ENCODE results near the gene DMKN.

Gene DMKN

GRCh38 chr19:35513628-35514281 is at the start of gene DMKN:
TSS of gene DMKN (minus strand) at chr19:35513649. CDS start at chr19:35513475, 174 bp downstream.
- no peak for DNase-seq

- DNase-seq: no peak
Measured at GRCh38 chr19:35562776-35563175, 49.3 kb upstream of the DMKN start.

GRCh38 chr19:35562336-35562735 is 48.9 kb upstream of the DMKN start:
- no peak for DNase-seq

GRCh38 chr19:35561436-35561835 is 48.0 kb upstream of the DMKN start:
- DNase-seq: no peak

GRCh38 chr19:35560677-35561076 is 47.2 kb upstream of the DMKN start:
- no peak for DNase-seq

GRCh38 chr19:35560271-35560670 is 46.8 kb upstream of the DMKN start:
- DNase-seq: no peak

- DNase-seq: no peak
Measured at GRCh38 chr19:35559781-35560180, 46.3 kb upstream of the DMKN start.

- no peak for DNase-seq
Measured at GRCh38 chr19:35559281-35559659, 45.8 kb upstream of the DMKN start.

- DNase-seq: no peak
Measured at GRCh38 chr19:35558400-35559280, 45.2 kb upstream of the DMKN start.

GRCh38 chr19:35557539-35558399 is 44.3 kb upstream of the DMKN start:
- no peak for DNase-seq

- no peak for DNase-seq
Measured at GRCh38 chr19:35556846-35557538, 43.5 kb upstream of the DMKN start.

GRCh38 chr19:35556025-35556590 is 42.7 kb upstream of the DMKN start:
- no peak for DNase-seq

- no peak for DNase-seq
Measured at GRCh38 chr19:35555301-35556005, 42.0 kb upstream of the DMKN start.

GRCh38 chr19:35554076-35554475 is 40.6 kb upstream of the DMKN start:
- DNase-seq: no peak

- no peak for DNase-seq
Measured at GRCh38 chr19:35553385-35554000, 40.0 kb upstream of the DMKN start.

- no peak for DNase-seq
Measured at GRCh38 chr19:35552534-35553384, 39.3 kb upstream of the DMKN start.

GRCh38 chr19:35551091-35551810 is 37.8 kb upstream of the DMKN start:
- no peak for DNase-seq

GRCh38 chr19:35549879-35550523 is 36.6 kb upstream of the DMKN start:
- DNase-seq: no peak
